Measurements from ENCODE around the gene CCDC47. TPM values are rescaled to one million over a fixed set of nuclear protein-coding genes. Genes with fewer than 3 reads are reported as not detected.

Gene CCDC47
- polyA plus RNA-seq, 1 donor (not counting 4 experiments of a cell fraction or from before 2014, with no cell fraction given): 86.4 TPM

DNA sequence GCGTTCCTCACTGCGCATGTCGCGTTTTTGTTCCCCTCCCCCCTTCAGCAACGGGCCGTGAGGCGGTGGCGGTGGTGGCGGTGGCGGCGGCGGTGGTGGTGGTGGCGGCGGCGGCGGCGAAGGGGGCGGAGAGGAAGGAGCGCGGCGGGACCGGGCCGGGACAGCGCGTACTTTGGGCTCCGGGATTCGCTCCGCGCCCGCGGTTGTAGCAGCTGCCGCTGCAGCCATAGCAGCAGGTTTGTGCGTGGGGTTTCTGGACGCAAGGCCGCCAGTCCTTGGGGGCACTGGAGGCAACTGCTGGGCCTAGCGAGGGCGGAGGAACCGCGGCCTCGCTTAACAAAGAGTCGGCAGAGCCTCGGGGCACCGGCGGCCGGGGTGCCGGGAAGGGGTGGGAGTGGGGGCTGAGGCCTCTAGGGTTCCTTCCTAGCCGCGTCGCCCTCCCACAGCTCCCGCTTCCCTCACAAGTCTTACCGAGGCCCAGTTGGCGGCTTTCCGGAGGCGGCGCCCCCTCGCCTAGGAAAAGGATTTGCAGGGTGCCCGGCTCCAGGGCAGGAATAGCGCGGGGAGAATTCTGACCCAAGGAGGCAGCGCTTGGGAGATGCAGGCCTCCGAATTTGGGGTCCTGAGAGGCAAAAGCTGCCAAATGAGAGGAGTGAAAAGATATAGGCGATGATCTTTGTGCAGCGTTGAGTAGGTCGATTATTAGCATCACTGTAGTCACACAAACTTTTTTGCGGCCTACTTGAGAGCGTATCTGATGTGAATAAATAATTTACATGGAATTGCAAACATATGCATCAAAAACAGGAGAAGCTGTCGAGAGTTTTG is 958 bp upstream of the CCDC47 start, which contains the start of gene DDX42:
Gene DDX42 (plus strand): TSS at position 30 of the 828 bp plus-strand sequence. CDS start 12,880 bp downstream, outside the sequence.
- no peak for FAIRE-seq
- peak within 1 kb of the TSS; percentile 95 for H3K9ac ChIP-seq (ENCODE audit: control insufficient read depth, extremely low read depth, insufficient read depth, low read length)

DNA sequence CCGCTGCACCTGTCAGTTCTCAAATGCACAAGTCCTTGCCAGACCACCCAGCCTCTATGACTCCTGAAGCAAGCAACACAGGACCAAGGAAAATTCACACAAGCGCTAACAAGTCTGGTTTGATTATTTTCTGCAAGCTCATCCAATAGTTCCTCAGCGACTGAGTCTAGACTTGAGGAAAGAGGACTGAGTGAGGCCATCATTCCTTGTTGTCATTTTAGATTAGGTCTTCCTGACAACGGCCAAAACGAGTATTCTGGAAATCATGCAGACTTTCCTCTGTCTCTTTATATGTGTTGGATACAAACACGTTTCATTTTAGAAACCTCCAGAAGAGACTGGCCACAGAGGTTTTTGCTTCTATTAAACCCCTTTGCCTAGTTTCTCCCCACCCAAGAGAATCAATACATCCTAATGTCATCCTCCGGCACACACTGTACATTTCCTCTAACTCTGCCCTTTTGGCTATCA is 561 bp downstream of the CCDC47 start:
- no peaks in the 10 kb centered on the region for H3K9me3 ChIP-seq (ENCODE audit: control insufficient read depth, low read depth, low read length)
- H3K27ac ChIP-seq (ENCODE audit: control insufficient read depth, insufficient read depth, low read length): peak overlapping the region; percentile 99
- no peaks in the 10 kb centered on the region for H3K9me1 ChIP-seq (ENCODE audit: control insufficient read depth, extremely low read depth, insufficient read depth, low read length)
- DNase-seq (ENCODE audit: low read depth, low spot score) (no peak), FAIRE-seq (no peak)
- peaks cover 7% of the 10 kb centered on the region for H4K20me1 ChIP-seq (ENCODE audit: control insufficient read depth, extremely low read depth, insufficient read depth, low read length)
- dilution Hi-C loops (cut with MboI; ENCODE audit: extremely low pct_ligation_motif_present, low sequenced_read_pairs): no loop called here
- peaks cover 2 to 16% of the 10 kb centered on the region in 2 experiments for H3K36me3 ChIP-seq (ENCODE audit: control insufficient read depth in 2 of 2, extremely low read depth in 1 of 2, insufficient read depth in 2 of 2, low read length in 2 of 2)
- peak overlapping the region; percentile 95 for H3K9ac ChIP-seq (ENCODE audit: control insufficient read depth, extremely low read depth, insufficient read depth, low read length)
- TF ChIP-seq, protein P1, sequence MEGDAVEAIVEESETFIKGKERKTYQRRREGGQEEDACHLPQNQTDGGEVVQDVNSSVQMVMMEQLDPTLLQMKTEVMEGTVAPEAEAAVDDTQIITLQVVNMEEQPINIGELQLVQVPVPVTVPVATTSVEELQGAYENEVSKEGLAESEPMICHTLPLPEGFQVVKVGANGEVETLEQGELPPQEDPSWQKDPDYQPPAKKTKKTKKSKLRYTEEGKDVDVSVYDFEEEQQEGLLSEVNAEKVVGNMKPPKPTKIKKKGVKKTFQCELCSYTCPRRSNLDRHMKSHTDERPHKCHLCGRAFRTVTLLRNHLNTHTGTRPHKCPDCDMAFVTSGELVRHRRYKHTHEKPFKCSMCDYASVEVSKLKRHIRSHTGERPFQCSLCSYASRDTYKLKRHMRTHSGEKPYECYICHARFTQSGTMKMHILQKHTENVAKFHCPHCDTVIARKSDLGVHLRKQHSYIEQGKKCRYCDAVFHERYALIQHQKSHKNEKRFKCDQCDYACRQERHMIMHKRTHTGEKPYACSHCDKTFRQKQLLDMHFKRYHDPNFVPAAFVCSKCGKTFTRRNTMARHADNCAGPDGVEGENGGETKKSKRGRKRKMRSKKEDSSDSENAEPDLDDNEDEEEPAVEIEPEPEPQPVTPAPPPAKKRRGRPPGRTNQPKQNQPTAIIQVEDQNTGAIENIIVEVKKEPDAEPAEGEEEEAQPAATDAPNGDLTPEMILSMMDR (optimal IDR thresholded peaks at IDR 0.05 in 1 of 3, IDR thresholded peaks at IDR 0.05 in 1 of 3, conservative IDR thresholded peaks at IDR 0.05 in 1 of 3; ENCODE audit: extremely low read depth in 1 of 3, insufficient read depth in 2 of 3, low read length in 3 of 3): no peak
- no peak for TF ChIP-seq EZH2 (IDR thresholded peaks at IDR 0.05; ENCODE audit: low read length)
- H3K4me2 ChIP-seq (ENCODE audit: control insufficient read depth, extremely low read depth, insufficient read depth, low read depth, low read length): peak overlapping the region; percentile 95
- H3K27me3 ChIP-seq (ENCODE audit: control insufficient read depth, extremely low read depth, insufficient read depth, low read length): no peaks in the 10 kb centered on the region
- H2AFZ ChIP-seq (ENCODE audit: control insufficient read depth, low read length): peak overlapping the region; percentile 71
- peaks cover 89% of the 10 kb centered on the region for H3K79me2 ChIP-seq (ENCODE audit: control insufficient read depth, insufficient read depth, low read length)
- H3K4me1 ChIP-seq (ENCODE audit: control insufficient read depth, extremely low read depth, insufficient read depth, low read length): peaks cover 25% of the 10 kb centered on the region
- peak overlapping the region; percentile 91 to 95 (median 93) for H3K4me3 ChIP-seq (ENCODE audit: control insufficient read depth in 2 of 3, extremely low read depth in 1 of 3, insufficient read depth in 2 of 3, low read depth in 1 of 3, low read length in 3 of 3)

More for the DNA sequence above, 958 bp upstream of the CCDC47 start, which contains the start of gene DDX42:
- H4K20me1 ChIP-seq (ENCODE audit: control insufficient read depth, extremely low read depth, insufficient read depth, low read length): peaks cover 7% of the 10 kb centered on the region
- peak within 1 kb of the TSS; percentile 99 for H3K27ac ChIP-seq (ENCODE audit: control insufficient read depth, insufficient read depth, low read length)
- no peaks in the 10 kb centered on the region for H3K9me3 ChIP-seq (ENCODE audit: control insufficient read depth, low read depth, low read length)
- peaks cover 6 to 14% of the 10 kb centered on the region in 2 experiments for H3K36me3 ChIP-seq (ENCODE audit: control insufficient read depth in 2 of 2, extremely low read depth in 1 of 2, insufficient read depth in 2 of 2, low read length in 2 of 2)
- no peaks in the 10 kb centered on the region for H3K9me1 ChIP-seq (ENCODE audit: control insufficient read depth, extremely low read depth, insufficient read depth, low read length)
- H3K79me2 ChIP-seq (ENCODE audit: control insufficient read depth, insufficient read depth, low read length): peaks cover 89% of the 10 kb centered on the region
- peak within 1 kb of the TSS; percentile 93 to 99 (median 96) for H3K4me3 ChIP-seq (ENCODE audit: control insufficient read depth in 2 of 3, extremely low read depth in 1 of 3, insufficient read depth in 2 of 3, low read depth in 1 of 3, low read length in 3 of 3)
- DNase-seq (ENCODE audit: low read depth, low spot score): no peak
- peaks cover 25% of the 10 kb centered on the region for H3K4me1 ChIP-seq (ENCODE audit: control insufficient read depth, extremely low read depth, insufficient read depth, low read length)
- dilution Hi-C loops (cut with MboI; ENCODE audit: extremely low pct_ligation_motif_present, low sequenced_read_pairs): no loop called here
- H3K27me3 ChIP-seq (ENCODE audit: control insufficient read depth, extremely low read depth, insufficient read depth, low read length): no peaks in the 10 kb centered on the region
- peak within 1 kb of the TSS; percentile 96 for H3K4me2 ChIP-seq (ENCODE audit: control insufficient read depth, extremely low read depth, insufficient read depth, low read depth, low read length)
- no peak for TF ChIP-seq EZH2 (IDR thresholded peaks at IDR 0.05; ENCODE audit: low read length)
- TF ChIP-seq, protein P1 (optimal IDR thresholded peaks at IDR 0.05 in 1 of 3, IDR thresholded peaks at IDR 0.05 in 1 of 3, conservative IDR thresholded peaks at IDR 0.05 in 1 of 3; ENCODE audit: extremely low read depth in 1 of 3, insufficient read depth in 2 of 3, low read length in 3 of 3): no peak
- H2AFZ ChIP-seq (ENCODE audit: control insufficient read depth, low read length): peak within 1 kb of the TSS; percentile 91
